SK-N-SH treated with all-trans-retinoic acid at 6 μM for 48 hours (cell line): ENCODE measurements around the gene MC1R.

Experiments
- ATAC-seq: fragments of 200-7000 bp; cut with Tn5 transposase; 3 replicates; pipeline ENCODE4 v1.9.1; 2020; ENCODE audit warnings: mild to moderate bottlenecking, moderate library complexity
- ARNTL ChIP-seq: fragments of 450-650 bp; formaldehyde crosslinking; IDR thresholded peaks from 2 replicates; pipeline ENCODE4 v1.5.0; 2020; ENCODE audit warnings: low read depth, mild to moderate bottlenecking, moderate library complexity, borderline replicate concordance
- BACH2 ChIP-seq: fragments of 250-450 bp; sonication (Bioruptor Pico); IDR thresholded peaks from 2 replicates; pipeline ENCODE4 v1.9.0; 2021; ENCODE audit warnings: mild to moderate bottlenecking, borderline replicate concordance
- CSDC2 ChIP-seq: fragments of 250-450 bp; sonication (Bioruptor Pico); IDR thresholded peaks from 2 replicates; pipeline ENCODE4 v1.5.0; 2020; ENCODE audit warnings: mild to moderate bottlenecking, moderate library complexity
- CSRNP3 ChIP-seq: fragments of 250-450 bp; sonication (Bioruptor Pico); IDR thresholded peaks from 2 replicates; pipeline ENCODE4 v1.5.1; 2021; ENCODE audit warnings: mild to moderate bottlenecking, moderate library complexity
- ESRRG ChIP-seq: fragments of 250-450 bp; sonication (Bioruptor Pico); IDR thresholded peaks from 2 replicates; pipeline ENCODE4 v1.6.1; 2021; ENCODE audit warnings: mild to moderate bottlenecking
- GLIS3 ChIP-seq: fragments of 250-450 bp; sonication (Bioruptor Pico); IDR thresholded peaks from 2 replicates; pipeline ENCODE4 v1.5.0; 2020; ENCODE audit warnings: mild to moderate bottlenecking, moderate library complexity
- ISL1 ChIP-seq: fragments of 250-450 bp; sonication (Bioruptor Pico); IDR thresholded peaks from 2 replicates; pipeline ENCODE4 v2.1.2; 2022; ENCODE audit warnings: mild to moderate bottlenecking, moderate library complexity
- OSR1 ChIP-seq: fragments of 250-450 bp; sonication (Bioruptor Pico); IDR thresholded peaks from 2 replicates; pipeline ENCODE4 v1.8.0; 2022; ENCODE audit warnings: moderate library complexity, mild to moderate bottlenecking, inconsistent platforms
- POU6F1 ChIP-seq: fragments of 250-450 bp; sonication (Bioruptor Pico); IDR thresholded peaks from 2 replicates; pipeline ENCODE4 v1.8.0; 2021; ENCODE audit warnings: low read depth, mild to moderate bottlenecking, moderate library complexity, borderline replicate concordance
- RARB ChIP-seq: fragments of 250-450 bp; sonication (Bioruptor Pico); IDR thresholded peaks from 2 replicates; pipeline ENCODE4 v1.8.0; 2021; ENCODE audit warnings: mild to moderate bottlenecking, moderate library complexity
- SNAI2 ChIP-seq: fragments of 250-450 bp; sonication (Bioruptor Pico); IDR thresholded peaks from 2 replicates; pipeline ENCODE4 v1.5.0; 2020; ENCODE audit warnings: mild to moderate bottlenecking, moderate library complexity
- TCF4 ChIP-seq: fragments of 250-450 bp; sonication (Bioruptor Pico); IDR thresholded peaks from 2 replicates; pipeline ENCODE4 v1.8.0; 2021; ENCODE audit warnings: mild to moderate bottlenecking, moderate library complexity, borderline replicate concordance
- TOX ChIP-seq: fragments of 250-450 bp; sonication (Bioruptor Pico); IDR thresholded peaks from 2 replicates; pipeline ENCODE4 v1.8.0; 2021; ENCODE audit warnings: mild to moderate bottlenecking, moderate library complexity, borderline replicate concordance
- ZC3H10 ChIP-seq: fragments of 250-450 bp; sonication (Bioruptor Pico); IDR thresholded peaks from 2 replicates; pipeline ENCODE4 v1.5.1; 2021; ENCODE audit warnings: mild to moderate bottlenecking, moderate library complexity
- ZFP3 ChIP-seq: fragments of 250-450 bp; sonication (Bioruptor Pico); IDR thresholded peaks from 2 replicates; pipeline ENCODE4 v1.5.0; 2020; ENCODE audit warnings: mild to moderate bottlenecking, moderate library complexity
- ZFP30 ChIP-seq: fragments of 450-650 bp; formaldehyde crosslinking; IDR thresholded peaks from 2 replicates; pipeline ENCODE4 v1.5.0; 2022; ENCODE audit warnings: mild to moderate bottlenecking, moderate library complexity
- ZNF565 ChIP-seq: fragments of 450-650 bp; formaldehyde crosslinking; conservative IDR thresholded peaks from 2 replicates; pipeline ENCODE4 v1.5.0; 2020; ENCODE audit warnings: low read depth, mild to moderate bottlenecking, moderate library complexity
- ZNF8 ChIP-seq: fragments of 450-650 bp; formaldehyde crosslinking; IDR thresholded peaks from 2 replicates; pipeline ENCODE4 v1.5.0; 2020; ENCODE audit warnings: mild to moderate bottlenecking, moderate library complexity
- TF ChIP-seq, protein P1 (sequence below): fragments of 250-450 bp; sonication (Bioruptor Pico); IDR thresholded peaks from 2 replicates; pipeline ENCODE4 v1.5.0; 2020; ENCODE audit warnings: mild to moderate bottlenecking, moderate library complexity

MC1R gene

GRCh38 chr16:89958596-89958995 lies 39.9 kb downstream of the MC1R start:
- TF ChIP-seq CSRNP3, result no peak
- no peak for TF ChIP-seq ISL1
- no peak for TF ChIP-seq ARNTL (CRISPR knock-in tag)
- no peak for TF ChIP-seq ZFP3 (CRISPR knock-in tag)
- no peak for TF ChIP-seq ZC3H10 (CRISPR knock-in tag)
- TF ChIP-seq, all 23 proteins: peak for 0
- no peak for ATAC-seq

DNA sequence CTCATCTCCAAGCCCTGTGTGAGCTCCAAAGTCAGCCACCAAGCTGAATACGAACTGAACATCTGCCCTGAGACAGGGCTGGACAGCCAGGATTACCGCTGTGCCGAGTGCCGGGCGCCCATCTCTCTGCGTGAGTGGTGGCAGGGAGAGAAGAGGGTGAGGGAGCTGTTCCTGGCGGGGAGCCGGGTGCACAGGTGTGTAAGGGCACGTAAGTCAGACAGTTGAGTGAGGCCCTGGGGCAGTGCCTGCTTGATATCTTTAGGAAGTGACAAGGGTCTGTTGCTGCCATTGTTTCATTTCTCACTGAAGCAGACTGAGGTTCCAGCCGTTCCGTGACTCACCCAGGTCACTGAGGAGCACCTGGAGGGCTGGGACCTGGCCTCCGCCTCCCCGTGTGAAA lies 42.3 kb downstream of the MC1R start:
- TF ChIP-seq OSR1 (CRISPR knock-in tag) (no peak), ZNF565 (CRISPR knock-in tag) (no peak), TOX (CRISPR knock-in tag) (no peak), CSDC2 (CRISPR knock-in tag) (no peak)
- TF ChIP-seq, protein P1, sequence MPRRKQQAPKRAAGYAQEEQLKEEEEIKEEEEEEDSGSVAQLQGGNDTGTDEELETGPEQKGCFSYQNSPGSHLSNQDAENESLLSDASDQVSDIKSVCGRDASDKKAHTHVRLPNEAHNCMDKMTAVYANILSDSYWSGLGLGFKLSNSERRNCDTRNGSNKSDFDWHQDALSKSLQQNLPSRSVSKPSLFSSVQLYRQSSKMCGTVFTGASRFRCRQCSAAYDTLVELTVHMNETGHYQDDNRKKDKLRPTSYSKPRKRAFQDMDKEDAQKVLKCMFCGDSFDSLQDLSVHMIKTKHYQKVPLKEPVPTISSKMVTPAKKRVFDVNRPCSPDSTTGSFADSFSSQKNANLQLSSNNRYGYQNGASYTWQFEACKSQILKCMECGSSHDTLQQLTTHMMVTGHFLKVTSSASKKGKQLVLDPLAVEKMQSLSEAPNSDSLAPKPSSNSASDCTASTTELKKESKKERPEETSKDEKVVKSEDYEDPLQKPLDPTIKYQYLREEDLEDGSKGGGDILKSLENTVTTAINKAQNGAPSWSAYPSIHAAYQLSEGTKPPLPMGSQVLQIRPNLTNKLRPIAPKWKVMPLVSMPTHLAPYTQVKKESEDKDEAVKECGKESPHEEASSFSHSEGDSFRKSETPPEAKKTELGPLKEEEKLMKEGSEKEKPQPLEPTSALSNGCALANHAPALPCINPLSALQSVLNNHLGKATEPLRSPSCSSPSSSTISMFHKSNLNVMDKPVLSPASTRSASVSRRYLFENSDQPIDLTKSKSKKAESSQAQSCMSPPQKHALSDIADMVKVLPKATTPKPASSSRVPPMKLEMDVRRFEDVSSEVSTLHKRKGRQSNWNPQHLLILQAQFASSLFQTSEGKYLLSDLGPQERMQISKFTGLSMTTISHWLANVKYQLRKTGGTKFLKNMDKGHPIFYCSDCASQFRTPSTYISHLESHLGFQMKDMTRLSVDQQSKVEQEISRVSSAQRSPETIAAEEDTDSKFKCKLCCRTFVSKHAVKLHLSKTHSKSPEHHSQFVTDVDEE, result no peak
- ATAC-seq, result no peak

DNA sequence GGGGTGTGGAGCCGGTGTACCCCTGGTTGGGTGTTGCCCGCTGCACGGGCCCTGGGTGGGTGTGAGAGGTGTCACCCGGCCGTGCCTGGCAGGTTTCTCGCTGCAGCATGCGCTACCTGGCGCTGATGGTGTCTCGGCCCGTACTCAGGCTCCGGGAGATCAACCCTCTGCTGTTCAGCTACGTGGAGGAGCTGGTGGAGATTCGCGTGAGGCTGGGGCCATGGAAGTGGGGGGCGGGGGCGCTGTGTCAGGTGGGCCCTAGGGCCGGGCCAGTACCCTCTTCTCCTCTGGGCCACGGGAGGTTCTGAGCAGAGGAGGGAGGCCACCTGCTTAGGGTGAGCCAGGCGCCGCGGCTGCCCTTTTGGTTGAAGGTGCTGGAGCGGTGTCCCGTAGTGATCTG lies 43.3 kb downstream of the MC1R start:
- no peak for ATAC-seq
- no peak for TF ChIP-seq ZFP30 (CRISPR knock-in tag)
- no peak for TF ChIP-seq TCF4 (CRISPR knock-in tag)
- no peak for TF ChIP-seq CSRNP3
- TF ChIP-seq ZNF8 (CRISPR knock-in tag), result no peak
- no peak for TF ChIP-seq GLIS3
- TF ChIP-seq OSR1 (CRISPR knock-in tag), result no peak
- no peak for TF ChIP-seq BACH2 (CRISPR knock-in tag)
- no peak for TF ChIP-seq POU6F1 (CRISPR knock-in tag)
- TF ChIP-seq ARNTL (CRISPR knock-in tag), result no peak
- no peak for TF ChIP-seq RARB (CRISPR knock-in tag)
- no peak for TF ChIP-seq SNAI2 (CRISPR knock-in tag)
- TF ChIP-seq ESRRG (CRISPR knock-in tag), result no peak
- TF ChIP-seq, protein P1, result no peak
- TF ChIP-seq CSDC2 (CRISPR knock-in tag), result no peak
